Upper lobe of left lung (tissue), 6 donors: Measurements from ENCODE around the gene EPHB3. TPM values are rescaled to one million over a fixed set of nuclear protein-coding genes. Genes with fewer than 3 reads are reported as not detected.
A peak's percentile ranks its signal among the peaks of the same experiment; 100 is the strongest.

Source experiments
- ATAC-seq, 2 donors: fragments of 200-7000 bp; cut with Tn5 transposase; one replicate each; pipeline ENCODE4 v1.9.1; 2022; ENCODE audit warnings: mild to moderate bottlenecking in 2 of 2, moderate library complexity in 2 of 2; ENCODE audit not compliant: low FRiP score in 2 of 2
- DNase-seq, 2 donors: peaks; one replicate each; pipeline ENCODE4 v3.0.0-alpha.2; 2019 to 2020
- H3K27ac ChIP-seq, 4 donors: fragments of 200-600 bp; sonication (generic); one replicate each; pipeline ENCODE4 v1.5.1; 2016 to 2019
- H3K27me3 ChIP-seq, 4 donors: fragments of 200-600 bp; sonication (generic); one replicate each; pipeline ENCODE4 v1.5.1; 2017 to 2019
- H3K36me3 ChIP-seq, 4 donors: fragments of 200-600 bp; sonication (generic); one replicate each; pipeline ENCODE4 v1.5.1; 2016 to 2019
- H3K4me1 ChIP-seq, 4 donors: fragments of 200-600 bp; sonication (generic); one replicate each; pipeline ENCODE4 v1.5.1; 2018 to 2019
- H3K4me3 ChIP-seq, 4 donors: fragments of 200-600 bp; sonication (generic); one replicate each; pipeline ENCODE4 v1.5.1; 2017 to 2019; ENCODE audit warnings: mild to moderate bottlenecking in 2 of 4, moderate library complexity in 1 of 4
- H3K9me3 ChIP-seq, 4 donors: fragments of 200-600 bp; sonication (generic); one replicate each; pipeline ENCODE4 v1.5.1; 2018 to 2019
- CTCF ChIP-seq, 6 experiments: fragments of 450-650 bp in 4 of 6; fragments of 200-600 bp in 2 of 6; sonication (generic) in 2 of 6; IDR thresholded peaks; one replicate each; pipeline ENCODE4 v1.5.1; 2016 to 2019; ENCODE audit warnings: antibody characterized with exemption in 6 of 6
- EP300 ChIP-seq, 4 donors: sonication (generic); formaldehyde crosslinking; IDR thresholded peaks; one replicate each; pipeline ENCODE4 v1.5.1; 2017; ENCODE audit warnings: antibody characterized with exemption in 4 of 4, control low read depth in 2 of 4
- POLR2A ChIP-seq, 4 donors: fragments of 450-650 bp; IDR thresholded peaks; one replicate each; pipeline ENCODE4 v1.5.1; 2016 to 2017; ENCODE audit warnings: antibody characterized with exemption in 4 of 4, mild to moderate bottlenecking in 2 of 4
- POLR2AphosphoS5 ChIP-seq, 2 donors: sonication (generic); formaldehyde crosslinking; IDR thresholded peaks; one replicate each; pipeline ENCODE4 v1.5.1; 2017; ENCODE audit warnings: antibody characterized with exemption in 2 of 2
- WGBS, 2 donors: methylation state at CpG; one replicate each; pipeline ENCODE4 v1.1.5; 2017 to 2018; 5-methylcytosine and 5-hydroxymethylcytosine counted together
- total RNA-seq, 6 donors: library from RNA; depleted of rRNA in 4 of 6; stranded (reverse); fragments of >200 nt in 4 of 6; gene quantifications; one replicate each; pipeline versions ENCODE4 v1.1.0 to v1.2.1, GENCODE V29; 2016 to 2021
- donor health status: DM: no; HTN: no; CAD: no; lungs with moderate emphysema.
- donor health status: DM: no; HTN: yes; CAD: no; lungs with severe emphysema.

Gene EPHB3
- total RNA-seq, 6 donors from 2014 or later, result 3.1 to 10.0 (median 7.2) TPM

- DNase-seq (no peak), ATAC-seq (no peak)
- Histone ChIP-seq H3K4me3 (no peak overlapping the region), H3K36me3 (no peaks in the 10 kb centered on the region), H3K27me3 (peaks cover 0 to 2% (median 0%) of the 10 kb centered on the region in 4 donors), H3K27ac (no peak overlapping the region), H3K4me1 (peaks cover 0 to 6% (median 2%) of the 10 kb centered on the region in 4 donors), H3K9me3 (no peaks in the 10 kb centered on the region)
- no peak for TF ChIP-seq POLR2A (IDR thresholded peaks at IDR 0.05)
- TF ChIP-seq EP300 (IDR thresholded peaks at IDR 0.05), result no peak
- TF ChIP-seq POLR2AphosphoS5 (IDR thresholded peaks at IDR 0.05), result no peak
- TF ChIP-seq CTCF (IDR thresholded peaks at IDR 0.05), result no peak
- 83 to 84% methylated on average over 16 of the region's 16 CpGs for WGBS, 2 donors
Observed at GRCh38 chr3:184539801-184540435, 21.7 kb upstream of the EPHB3 start.

- Histone ChIP-seq H3K4me1 (peaks cover 0 to 6% (median 2%) of the 10 kb centered on the region in 4 donors), H3K4me3 (no peak overlapping the region), H3K27me3 (peaks cover 0 to 2% (median 0%) of the 10 kb centered on the region in 4 donors), H3K36me3 (no peaks in the 10 kb centered on the region), H3K9me3 (no peaks in the 10 kb centered on the region), H3K27ac (no peak overlapping the region)
- WGBS, 2 donors, result 49 to 63% methylated on average over 8 to 14 of the region's 14 CpGs
- ATAC-seq (peak; percentile 57 to 58), DNase-seq (peak in 1 of 2 donors; percentile 87)
- TF ChIP-seq EP300 (IDR thresholded peaks at IDR 0.05) (no peak), CTCF (IDR thresholded peaks at IDR 0.05) (peak; percentile 56 to 78 (median 73))
Observed at GRCh38 chr3:184540777-184541681, 20.6 kb upstream of the EPHB3 start.

DNA sequence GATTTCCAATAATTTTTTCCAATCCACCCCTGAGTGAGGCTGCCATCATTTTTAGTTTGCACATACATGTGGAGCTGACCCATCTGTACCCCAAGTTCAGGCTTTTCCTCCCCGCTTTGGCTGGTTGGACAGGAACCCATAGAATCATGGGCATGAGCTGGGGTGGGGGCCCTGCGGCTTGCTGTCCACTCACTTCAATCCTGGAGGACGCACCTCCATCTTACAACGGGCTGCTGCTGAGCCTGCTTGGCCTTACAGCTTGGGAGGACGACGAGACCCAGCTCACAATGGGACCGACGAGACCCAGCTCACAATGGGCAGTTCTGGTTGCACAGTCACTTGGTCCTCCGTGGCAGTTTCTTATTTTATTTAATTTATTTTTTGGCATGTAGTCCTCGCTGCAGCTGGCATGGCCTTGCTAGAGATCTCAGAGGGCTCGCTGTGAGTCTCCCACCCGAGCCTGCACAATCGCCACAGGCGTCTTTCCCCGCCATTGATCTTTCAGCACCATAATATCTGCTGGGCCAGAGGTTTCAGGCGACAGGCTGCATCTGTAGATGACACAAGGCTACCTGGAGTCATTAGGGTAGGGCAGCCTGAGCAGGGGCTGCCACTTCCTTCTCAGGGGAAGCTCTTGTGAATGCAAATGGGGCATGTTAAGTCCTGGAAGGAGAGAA, 19.6 kb upstream of the EPHB3 start:
- peaks cover 0 to 2% (median 0%) of the 10 kb centered on the region in 4 donors for H3K27me3 ChIP-seq
- ATAC-seq (no peak), DNase-seq (no peak)

GRCh38 chr3:184542577-184542976, 19.0 kb upstream of the EPHB3 start:
- no peak for TF ChIP-seq CTCF (IDR thresholded peaks at IDR 0.05)
- no peak for TF ChIP-seq EP300 (IDR thresholded peaks at IDR 0.05)
- TF ChIP-seq POLR2A (IDR thresholded peaks at IDR 0.05), result no peak
- TF ChIP-seq POLR2AphosphoS5 (IDR thresholded peaks at IDR 0.05), result no peak
- ATAC-seq (no peak), DNase-seq (no peak)
- H3K9me3 ChIP-seq, result no peaks in the 10 kb centered on the region
- H3K36me3 ChIP-seq, result no peaks in the 10 kb centered on the region
- WGBS, 2 donors, result 54 to 78% methylated on average over 2 to 4 of the region's 4 CpGs
- no peak overlapping the region for H3K27ac ChIP-seq
- H3K4me3 ChIP-seq, result no peak overlapping the region
- H3K4me1 ChIP-seq, result peaks cover 0 to 6% (median 2%) of the 10 kb centered on the region in 4 donors
- peaks cover 0 to 2% (median 0%) of the 10 kb centered on the region in 4 donors for H3K27me3 ChIP-seq

More for the DNA sequence above, 19.6 kb upstream of the EPHB3 start:
- no peaks in the 10 kb centered on the region for H3K36me3 ChIP-seq
- H3K4me3 ChIP-seq, result no peak overlapping the region
- no peak overlapping the region for H3K27ac ChIP-seq
- H3K9me3 ChIP-seq, result no peaks in the 10 kb centered on the region
- TF ChIP-seq POLR2AphosphoS5 (IDR thresholded peaks at IDR 0.05) (no peak), CTCF (IDR thresholded peaks at IDR 0.05) (no peak), POLR2A (IDR thresholded peaks at IDR 0.05) (no peak), EP300 (IDR thresholded peaks at IDR 0.05) (no peak)
- peaks cover 0 to 6% (median 2%) of the 10 kb centered on the region in 4 donors for H3K4me1 ChIP-seq
- 71 to 81% methylated on average over 16 of the region's 16 CpGs for WGBS, 2 donors
